Ovary (tissue), 3 donors: ENCODE results near the gene EPHA1.

Experiments
- POLR2A ChIP-seq: fragments of 450-650 bp; IDR thresholded peaks from one replicate; pipeline ENCODE4 v1.6.1; 2017; ENCODE audit warnings: antibody characterized with exemption, mild to moderate bottlenecking, moderate library complexity
- TF ChIP-seq, protein P1 (sequence below), 3 donors: fragments of 450-650 bp in 2 of 3; fragments of 200-600 bp in 1 of 3; IDR thresholded peaks; one replicate each; pipeline versions ENCODE4 v1.5.1 to v1.8.0; 2016 to 2022; ENCODE audit warnings: antibody characterized with exemption in 3 of 3, mild to moderate bottlenecking in 1 of 3
- donor health status: DM: no; HTN: no; CAD: no.

DNA sequence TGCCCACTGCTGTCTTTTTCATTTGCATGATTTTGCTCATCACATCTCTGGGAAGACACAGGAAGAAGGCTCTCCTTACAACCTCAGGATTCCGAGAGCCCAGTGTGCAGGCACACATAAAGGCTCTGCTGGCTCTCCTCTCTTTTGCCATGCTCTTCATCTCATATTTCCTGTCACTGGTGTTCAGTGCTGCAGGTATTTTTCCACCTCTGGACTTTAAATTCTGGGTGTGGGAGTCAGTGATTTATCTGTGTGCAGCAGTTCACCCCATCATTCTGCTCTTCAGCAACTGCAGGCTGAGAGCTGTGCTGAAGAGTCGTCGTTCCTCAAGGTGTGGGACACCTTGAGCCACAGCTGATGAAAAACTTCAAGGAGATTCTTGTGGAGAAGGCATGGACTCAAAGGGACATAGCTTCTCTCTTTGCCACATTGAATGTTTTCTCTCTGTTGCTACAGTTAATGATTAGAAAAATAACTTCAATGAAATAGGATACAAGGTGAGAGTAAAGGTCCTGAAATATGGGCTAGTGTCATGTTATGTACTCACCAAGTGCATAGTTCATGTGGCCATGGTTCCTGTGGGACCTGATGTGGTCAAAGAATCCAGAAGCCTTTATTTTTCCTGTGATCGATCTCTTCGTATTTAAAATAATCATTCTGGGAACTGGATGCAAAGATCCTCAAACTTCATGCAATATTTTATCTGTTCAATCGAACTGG lies 35.6 kb upstream of the EPHA1 start:
- TF ChIP-seq, protein P1, sequence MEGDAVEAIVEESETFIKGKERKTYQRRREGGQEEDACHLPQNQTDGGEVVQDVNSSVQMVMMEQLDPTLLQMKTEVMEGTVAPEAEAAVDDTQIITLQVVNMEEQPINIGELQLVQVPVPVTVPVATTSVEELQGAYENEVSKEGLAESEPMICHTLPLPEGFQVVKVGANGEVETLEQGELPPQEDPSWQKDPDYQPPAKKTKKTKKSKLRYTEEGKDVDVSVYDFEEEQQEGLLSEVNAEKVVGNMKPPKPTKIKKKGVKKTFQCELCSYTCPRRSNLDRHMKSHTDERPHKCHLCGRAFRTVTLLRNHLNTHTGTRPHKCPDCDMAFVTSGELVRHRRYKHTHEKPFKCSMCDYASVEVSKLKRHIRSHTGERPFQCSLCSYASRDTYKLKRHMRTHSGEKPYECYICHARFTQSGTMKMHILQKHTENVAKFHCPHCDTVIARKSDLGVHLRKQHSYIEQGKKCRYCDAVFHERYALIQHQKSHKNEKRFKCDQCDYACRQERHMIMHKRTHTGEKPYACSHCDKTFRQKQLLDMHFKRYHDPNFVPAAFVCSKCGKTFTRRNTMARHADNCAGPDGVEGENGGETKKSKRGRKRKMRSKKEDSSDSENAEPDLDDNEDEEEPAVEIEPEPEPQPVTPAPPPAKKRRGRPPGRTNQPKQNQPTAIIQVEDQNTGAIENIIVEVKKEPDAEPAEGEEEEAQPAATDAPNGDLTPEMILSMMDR (IDR thresholded peaks at IDR 0.05): no peak
- TF ChIP-seq POLR2A: no peak
